Stimulated activated CD8-positive, alpha-beta memory T cell treated with anti-CD3 and anti-CD28 coated beads, Interleukin-15, amount 100 ng/mL, for 4 hours (primary cell): ENCODE measurements around the gene TRABD2A.
"Not testable (repeated sequence)": the region's sequence is repeated elsewhere in the genome, so short reads cannot be mapped to it uniquely, and the experiment has no call there.

ENCODE experiments used
- DNase-seq, 2 donors: peaks; one replicate each; pipeline ENCODE4 v3.0.0-alpha.2; 2020; ENCODE audit warnings: low read depth in 2 of 2

Gene TRABD2A

DNA sequence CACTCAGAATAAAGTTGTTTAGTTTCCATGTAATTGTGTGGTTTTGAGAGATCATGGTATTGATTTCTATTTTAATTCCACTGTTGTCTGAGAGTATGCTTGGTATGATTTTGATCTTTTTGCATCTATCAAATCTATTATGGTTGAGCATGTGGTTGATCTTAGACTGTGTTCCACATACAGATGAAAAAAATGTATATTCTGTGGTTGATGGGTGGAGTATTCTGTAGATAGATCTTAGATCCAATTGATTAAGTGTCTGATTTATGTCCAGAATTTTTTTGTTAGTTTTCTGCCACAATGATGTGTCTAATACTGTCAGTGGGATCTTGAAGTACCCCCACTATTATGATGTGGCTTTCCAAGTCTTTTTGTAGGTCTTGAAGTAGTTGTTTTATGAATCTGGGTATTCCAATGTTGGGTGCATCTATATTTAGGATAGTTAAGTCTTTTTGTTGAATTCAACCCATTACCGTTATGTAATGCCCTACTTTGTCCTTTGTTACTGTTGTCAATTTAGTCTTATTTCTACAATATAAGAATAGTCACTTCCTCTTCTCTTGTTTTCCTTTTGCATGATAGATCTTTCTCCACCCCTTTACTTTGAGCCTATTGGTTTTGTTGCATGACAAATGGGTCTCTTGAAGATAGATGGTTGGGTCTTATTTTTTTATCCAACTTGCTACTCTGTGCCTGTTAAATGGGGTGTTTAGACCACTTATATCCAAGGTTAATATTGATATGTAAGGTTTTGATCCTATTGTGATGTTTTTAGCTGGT lies 101.8 kb downstream of the TRABD2A start:
- no peak for DNase-seq

DNA sequence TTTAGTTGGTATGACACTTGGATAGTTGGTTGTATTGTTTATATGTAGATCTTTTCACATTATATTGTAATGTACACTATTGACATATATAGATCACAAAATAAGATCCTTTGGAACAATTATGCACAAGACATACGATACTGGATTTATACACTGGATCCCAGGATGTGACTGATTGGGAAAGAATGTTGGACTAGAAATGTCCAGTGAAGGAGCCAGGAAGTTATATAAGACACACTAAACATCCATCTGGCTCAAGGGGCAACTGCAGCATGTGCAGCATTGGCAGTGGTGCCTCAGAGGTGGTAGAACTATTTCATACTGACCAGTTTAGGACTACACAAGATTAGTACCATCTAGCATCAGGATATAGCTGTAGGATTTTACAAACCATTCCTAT lies 104.9 kb downstream of the TRABD2A start:
- no peak for DNase-seq

DNA sequence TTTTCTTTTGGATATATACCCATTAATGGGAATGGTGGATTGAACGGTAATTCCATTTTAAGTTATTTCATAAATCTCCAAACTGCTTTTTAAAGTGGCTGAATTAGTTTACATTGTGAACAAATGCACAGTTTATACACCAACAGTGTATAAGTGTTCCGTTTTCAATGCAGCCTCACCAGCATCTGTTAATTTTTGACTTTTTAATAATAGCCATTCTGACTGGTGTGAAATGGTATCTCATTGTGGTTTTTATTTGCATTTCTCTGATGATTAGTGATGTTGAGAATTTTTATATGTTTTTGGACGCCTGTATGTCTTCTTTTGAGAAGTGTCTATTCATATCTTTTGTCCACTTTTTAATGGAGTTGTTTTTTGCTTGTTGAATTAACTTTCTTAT lies 107.3 kb downstream of the TRABD2A start:
- DNase-seq, result not testable (repeated sequence)
